GM13976 (cell line): ENCODE results near the gene TAF6.

Experiments
- DNase-seq: peaks from one replicate; pipeline ENCODE4 v3.0.0; 2012; ENCODE audit warnings: low spot score
- CTCF ChIP-seq: IDR thresholded peaks from 2 replicates; pipeline ENCODE4 v1.5.1; 2012; ENCODE audit warnings: borderline replicate concordance, mild to moderate bottlenecking; ENCODE audit not compliant: insufficient read depth; ENCODE audit errors: extremely low read depth, missing control alignments, control extremely low read depth
- in situ Hi-C: fragments of 300-500 bp; cut with MboI; formaldehyde crosslinking; loops from one replicate; pipeline ENCODE4 v1.12.0; 2022; ENCODE audit warnings: low sequenced_read_pairs, mixed read lengths, inconsistent platforms; ENCODE audit not compliant: unreplicated experiment

Gene TAF6

GRCh38 chr7:100119072-100119969 lies at the start of gene TAF6, which contains the start of gene CNPY4:
TSS of gene TAF6 (minus strand) at chr7:100119358. CDS start at chr7:100114209, 5,149 bp downstream.
TSS of gene CNPY4 (plus strand) at chr7:100119634. CDS start at chr7:100119745, 111 bp downstream.
- in situ Hi-C loops, result no loop called here
- TF ChIP-seq CTCF, result peak; percentile 12
- peak; percentile 99 for DNase-seq

- in situ Hi-C loops, result no loop called here
- no peak for TF ChIP-seq CTCF
- DNase-seq, result peak; percentile 43
Observed at GRCh38 chr7:100167912-100168323, 48.8 kb upstream of the TAF6 start.

- in situ Hi-C loops, result no loop called here
- peak; percentile 46 for DNase-seq
Observed at GRCh38 chr7:100166970-100167911, 48.1 kb upstream of the TAF6 start.

GRCh38 chr7:100166317-100166940 lies 47.3 kb upstream of the TAF6 start:
- in situ Hi-C loops, result no loop called here
- no peak for TF ChIP-seq CTCF
- DNase-seq, result peak; percentile 12

More at GRCh38 chr7:100166970-100167911, 48.1 kb upstream of the TAF6 start:
- TF ChIP-seq CTCF, result no peak

- in situ Hi-C loops, result no loop called here
- no peak for DNase-seq
- no peak for TF ChIP-seq CTCF
Observed at GRCh38 chr7:100163871-100164270, 44.7 kb upstream of the TAF6 start.
